ENCODE results near the gene GTF3C6.

The GTF3C6 gene

GRCh38 chr6:110938171-110938570 is 20.3 kb upstream of the GTF3C6 start:
- H3K18ac ChIP-seq (ENCODE audit: low read length) = no peak overlapping the region
- H3K27ac ChIP-seq (ENCODE audit: low read depth, low read length) = no peak overlapping the region
- no peak overlapping the region for H3K4ac ChIP-seq (ENCODE audit: low read depth, low read length)
- H2BK15ac ChIP-seq (replicated peaks; ENCODE audit: low read depth) = no peak overlapping the region
- no peak overlapping the region for H3K9ac ChIP-seq (ENCODE audit: low read length)
- no peak overlapping the region for H2BK120ac ChIP-seq (ENCODE audit: low read depth, low read length)
- no peak overlapping the region for H3K4me2 ChIP-seq (ENCODE audit: low read length)
- no peak overlapping the region for H3K56ac ChIP-seq (ENCODE audit: low read length)
- H3K4me1 ChIP-seq (ENCODE audit: control insufficient read depth, low read depth, low read length) = no peaks in the 10 kb centered on the region
- H4K5ac ChIP-seq (ENCODE audit: low read length) = no peak overlapping the region
- H4K8ac ChIP-seq (ENCODE audit: low read depth, low read length) = no peak overlapping the region
- H3K79me2 ChIP-seq (ENCODE audit: control insufficient read depth, insufficient read depth, low read length) = no peaks in the 10 kb centered on the region
- WGBS (ENCODE audit: extremely low coverage, insufficient coverage, low lambda C conversion rate) = no CpG with 5 or more reads among the region's 6 CpGs
- H3K79me1 ChIP-seq (ENCODE audit: low read length) = no peaks in the 10 kb centered on the region
- H3K23ac ChIP-seq (ENCODE audit: low read length) = no peak overlapping the region
- DNase-seq = no peak
- H2BK5ac ChIP-seq (ENCODE audit: low read length) = no peak overlapping the region
- H3K4me3 ChIP-seq (ENCODE audit: low read length) = no peak overlapping the region
- H3K27me3 ChIP-seq (ENCODE audit: insufficient read depth, low read length, poor library complexity) = no peaks in the 10 kb centered on the region
- no peaks in the 10 kb centered on the region for H3K36me3 ChIP-seq (ENCODE audit: control insufficient read depth, insufficient read depth, low read length)
- no peak overlapping the region for H2AK5ac ChIP-seq (ENCODE audit: low read length)

- Histone ChIP-seq H3K27ac (ENCODE audit: low read depth, low read length) (no peak overlapping the region), H3K4me3 (ENCODE audit: low read length) (no peak overlapping the region), H3K36me3 (ENCODE audit: control insufficient read depth, insufficient read depth, low read length) (no peaks in the 10 kb centered on the region), H3K79me2 (ENCODE audit: control insufficient read depth, insufficient read depth, low read length) (no peaks in the 10 kb centered on the region), H4K5ac (ENCODE audit: low read length) (no peak overlapping the region), H3K79me1 (ENCODE audit: low read length) (no peaks in the 10 kb centered on the region), H3K23ac (ENCODE audit: low read length) (no peak overlapping the region), H4K8ac (ENCODE audit: low read depth, low read length) (no peak overlapping the region), H3K27me3 (ENCODE audit: insufficient read depth, low read length, poor library complexity) (no peaks in the 10 kb centered on the region), H3K56ac (ENCODE audit: low read length) (no peak overlapping the region), H2AK5ac (ENCODE audit: low read length) (no peak overlapping the region), H3K18ac (ENCODE audit: low read length) (no peak overlapping the region), H2BK5ac (ENCODE audit: low read length) (no peak overlapping the region), H2BK15ac (replicated peaks; ENCODE audit: low read depth) (no peak overlapping the region), H3K9ac (ENCODE audit: low read length) (no peak overlapping the region), H2BK120ac (ENCODE audit: low read depth, low read length) (no peak overlapping the region), H3K4ac (ENCODE audit: low read depth, low read length) (no peak overlapping the region), H3K4me1 (ENCODE audit: control insufficient read depth, low read depth, low read length) (no peaks in the 10 kb centered on the region), H3K4me2 (ENCODE audit: low read length) (no peak overlapping the region)
- DNase-seq = no peak
- WGBS (ENCODE audit: extremely low coverage, insufficient coverage, low lambda C conversion rate) = no CpG with 5 or more reads among the region's 8 CpGs
These were observed 18.9 kb upstream of the GTF3C6 start for GRCh38 chr6:110939429-110940200.

GRCh38 chr6:110944681-110945151 is 13.8 kb upstream of the GTF3C6 start:
- Histone ChIP-seq H3K4me1 (ENCODE audit: control insufficient read depth, low read depth, low read length) (no peaks in the 10 kb centered on the region), H3K27ac (ENCODE audit: low read depth, low read length) (no peak overlapping the region), H3K79me1 (ENCODE audit: low read length) (no peaks in the 10 kb centered on the region), H3K9ac (ENCODE audit: low read length) (no peak overlapping the region), H2BK15ac (replicated peaks; ENCODE audit: low read depth) (no peak overlapping the region), H3K36me3 (ENCODE audit: control insufficient read depth, insufficient read depth, low read length) (no peaks in the 10 kb centered on the region), H3K23ac (ENCODE audit: low read length) (no peak overlapping the region), H3K4me2 (ENCODE audit: low read length) (no peak overlapping the region), H2AK5ac (ENCODE audit: low read length) (no peak overlapping the region), H4K8ac (ENCODE audit: low read depth, low read length) (no peak overlapping the region), H4K5ac (ENCODE audit: low read length) (no peak overlapping the region), H3K79me2 (ENCODE audit: control insufficient read depth, insufficient read depth, low read length) (no peaks in the 10 kb centered on the region), H3K27me3 (ENCODE audit: insufficient read depth, low read length, poor library complexity) (no peaks in the 10 kb centered on the region), H2BK120ac (ENCODE audit: low read depth, low read length) (no peak overlapping the region), H3K4ac (ENCODE audit: low read depth, low read length) (no peak overlapping the region), H3K18ac (ENCODE audit: low read length) (no peak overlapping the region), H3K56ac (ENCODE audit: low read length) (no peak overlapping the region), H2BK5ac (ENCODE audit: low read length) (no peak overlapping the region), H3K4me3 (ENCODE audit: low read length) (no peak overlapping the region)
- DNase-seq = no peak
- no CpG with 5 or more reads among the region's 1 CpG for WGBS (ENCODE audit: extremely low coverage, insufficient coverage, low lambda C conversion rate)

GRCh38 chr6:110946498-110946897 is 12.0 kb upstream of the GTF3C6 start:
- Histone ChIP-seq H4K8ac (ENCODE audit: low read depth, low read length) (no peak overlapping the region), H3K23ac (ENCODE audit: low read length) (no peak overlapping the region), H2BK120ac (ENCODE audit: low read depth, low read length) (no peak overlapping the region), H3K9ac (ENCODE audit: low read length) (no peak overlapping the region), H3K27ac (ENCODE audit: low read depth, low read length) (no peak overlapping the region), H3K79me1 (ENCODE audit: low read length) (no peaks in the 10 kb centered on the region), H3K18ac (ENCODE audit: low read length) (no peak overlapping the region), H3K27me3 (ENCODE audit: insufficient read depth, low read length, poor library complexity) (no peaks in the 10 kb centered on the region), H3K36me3 (ENCODE audit: control insufficient read depth, insufficient read depth, low read length) (no peaks in the 10 kb centered on the region), H2AK5ac (ENCODE audit: low read length) (no peak overlapping the region), H3K56ac (ENCODE audit: low read length) (no peak overlapping the region), H2BK5ac (ENCODE audit: low read length) (no peak overlapping the region), H3K4me2 (ENCODE audit: low read length) (no peak overlapping the region), H3K4me1 (ENCODE audit: control insufficient read depth, low read depth, low read length) (no peaks in the 10 kb centered on the region), H2BK15ac (replicated peaks; ENCODE audit: low read depth) (no peak overlapping the region), H3K4me3 (ENCODE audit: low read length) (no peak overlapping the region), H4K5ac (ENCODE audit: low read length) (no peak overlapping the region), H3K4ac (ENCODE audit: low read depth, low read length) (no peak overlapping the region), H3K79me2 (ENCODE audit: control insufficient read depth, insufficient read depth, low read length) (no peaks in the 10 kb centered on the region)
- no peak for DNase-seq
- no CpG with 5 or more reads among the region's 2 CpGs for WGBS (ENCODE audit: extremely low coverage, insufficient coverage, low lambda C conversion rate)

GRCh38 chr6:110949679-110950285 is 8.7 kb upstream of the GTF3C6 start:
- no peaks in the 10 kb centered on the region for H3K79me1 ChIP-seq (ENCODE audit: low read length)
- H4K8ac ChIP-seq (ENCODE audit: low read depth, low read length) = no peak overlapping the region
- no peak overlapping the region for H3K56ac ChIP-seq (ENCODE audit: low read length)
- H3K4me3 ChIP-seq (ENCODE audit: low read length) = no peak overlapping the region
- no peaks in the 10 kb centered on the region for H3K36me3 ChIP-seq (ENCODE audit: control insufficient read depth, insufficient read depth, low read length)
- no peak overlapping the region for H2BK15ac ChIP-seq (replicated peaks; ENCODE audit: low read depth)
- H2BK120ac ChIP-seq (ENCODE audit: low read depth, low read length) = no peak overlapping the region
- no CpG with 5 or more reads among the region's 8 CpGs for WGBS (ENCODE audit: extremely low coverage, insufficient coverage, low lambda C conversion rate)
- H3K79me2 ChIP-seq (ENCODE audit: control insufficient read depth, insufficient read depth, low read length) = no peaks in the 10 kb centered on the region
- H3K4me1 ChIP-seq (ENCODE audit: control insufficient read depth, low read depth, low read length) = no peaks in the 10 kb centered on the region
- no peak for DNase-seq
- H3K18ac ChIP-seq (ENCODE audit: low read length) = no peak overlapping the region
- no peak overlapping the region for H3K27ac ChIP-seq (ENCODE audit: low read depth, low read length)
- no peak overlapping the region for H4K5ac ChIP-seq (ENCODE audit: low read length)
- H3K23ac ChIP-seq (ENCODE audit: low read length) = no peak overlapping the region
- no peak overlapping the region for H3K4me2 ChIP-seq (ENCODE audit: low read length)
- H3K27me3 ChIP-seq (ENCODE audit: insufficient read depth, low read length, poor library complexity) = no peaks in the 10 kb centered on the region
- H2BK5ac ChIP-seq (ENCODE audit: low read length) = no peak overlapping the region
- peak overlapping the region; percentile 16 for H3K4ac ChIP-seq (ENCODE audit: low read depth, low read length)
- no peak overlapping the region for H3K9ac ChIP-seq (ENCODE audit: low read length)
- no peak overlapping the region for H2AK5ac ChIP-seq (ENCODE audit: low read length)
